ENCODE data around the gene PRKCZ. TPM values are rescaled to one million over a fixed set of nuclear protein-coding genes. Genes with fewer than 3 reads are reported as not detected.

PRKCZ gene
- total and polyA plus RNA-seq, 2 of the 4 experiments (the other 2 are of a cell fraction): 2.0 to 3.5 TPM

DNA sequence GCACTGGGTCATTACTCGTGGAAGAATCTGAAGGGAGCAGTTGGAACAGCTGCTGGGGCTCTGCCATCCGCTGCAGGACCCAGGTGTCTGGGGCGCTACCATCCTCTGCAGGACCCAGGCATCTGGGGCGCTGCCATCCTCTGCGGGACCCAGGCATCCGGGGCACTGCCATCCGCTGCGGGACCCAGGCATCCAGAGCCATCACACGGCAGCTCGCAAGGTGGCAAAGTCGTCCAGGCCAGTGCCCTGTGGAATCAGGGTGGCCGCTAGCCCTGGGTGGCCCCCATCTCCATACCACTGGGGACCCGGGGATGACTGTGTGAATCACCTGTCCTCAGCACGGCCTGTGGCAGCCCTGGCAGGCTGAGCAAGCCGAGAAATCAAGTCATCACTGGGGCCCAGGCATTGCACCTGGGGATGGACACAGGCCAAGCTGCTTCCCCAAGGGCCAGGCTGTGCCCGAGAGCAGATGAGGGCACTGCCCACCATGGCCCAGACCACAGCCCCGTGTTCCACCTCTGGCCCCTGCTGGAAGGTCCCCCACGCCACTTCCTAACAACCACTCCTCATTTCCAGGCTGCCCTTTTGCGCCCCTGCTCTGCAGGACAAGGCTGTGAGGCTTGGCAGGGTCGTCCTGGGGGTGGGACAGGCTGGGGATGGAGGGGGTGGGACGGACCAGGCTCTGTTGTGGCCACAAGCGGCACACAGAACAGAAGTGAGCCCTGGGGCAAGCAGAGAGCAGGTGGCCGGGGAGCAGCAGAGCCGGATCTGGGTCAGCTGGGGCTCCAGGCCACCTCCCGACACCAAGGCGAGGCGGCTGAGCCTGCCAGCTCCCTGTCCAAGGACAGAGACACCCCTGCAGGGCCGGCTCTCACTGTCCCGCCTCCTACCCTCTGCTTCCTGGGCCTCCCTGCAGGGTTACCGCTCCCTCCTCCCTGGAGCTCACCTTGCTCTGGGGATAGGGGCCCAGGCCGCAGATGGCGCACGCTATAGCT lies 18.4 kb upstream of the PRKCZ start:
- Histone ChIP-seq H2BK20ac (ENCODE audit: low read depth, low read length) (no peak overlapping the region), H3K4ac (ENCODE audit: low read depth, low read length) (no peak overlapping the region), H3K27ac (ENCODE audit: insufficient read depth, low read length) (no peak overlapping the region), H4K5ac (ENCODE audit: low read depth, low read length) (no peak overlapping the region), H3K4me2 (ENCODE audit: low read depth, low read length) (no peak overlapping the region), H4K8ac (ENCODE audit: low read depth in 2 of 2, low read length in 2 of 2) (no peak overlapping the region), H2AK9ac (replicated peaks; ENCODE audit: low read depth, low read length, poor library complexity) (no peak overlapping the region), H2AK5ac (ENCODE audit: low read depth, low read length) (no peak overlapping the region), H2BK5ac (ENCODE audit: low read depth, low read length, poor library complexity, severe bottlenecking) (no peak overlapping the region), H3K14ac (replicated peaks; ENCODE audit: low read depth, low read length) (no peak overlapping the region), H3K4me3 (ENCODE audit: insufficient read depth, low read depth, low read length) (no peak overlapping the region), H2BK15ac (ENCODE audit: low read depth, low read length) (no peak overlapping the region), H3K9me1 (ENCODE audit: insufficient read depth, low read length) (no peaks in the 10 kb centered on the region), H3K9me3 (ENCODE audit: control insufficient read depth, insufficient read depth, low read length) (no peaks in the 10 kb centered on the region), H3K27me3 (ENCODE audit: control insufficient read depth, insufficient read depth, low read length) (peaks cover 44% of the 10 kb centered on the region), H2AFZ (replicated peaks; ENCODE audit: low read length, poor library complexity) (no peak overlapping the region), H3K9ac (ENCODE audit: low read depth, low read length) (no peak overlapping the region), H4K91ac (ENCODE audit: insufficient read depth, low read depth, low read length) (no peak overlapping the region), H3K4me1 (ENCODE audit: control insufficient read depth, insufficient read depth, low read length) (no peaks in the 10 kb centered on the region), H3K23ac (ENCODE audit: low read depth, low read length) (no peak overlapping the region), H3K18ac (ENCODE audit: low read depth, low read length) (no peak overlapping the region), H2BK120ac (ENCODE audit: low read depth, low read length) (no peak overlapping the region), H3K56ac (ENCODE audit: extremely low read depth, insufficient read depth, low read length) (no peak overlapping the region), H3K36me3 (ENCODE audit: control insufficient read depth, insufficient read depth, low read length) (no peaks in the 10 kb centered on the region), H4K20me1 (ENCODE audit: insufficient read depth, low read length) (no peaks in the 10 kb centered on the region), H3K79me1 (ENCODE audit: low read depth in 1 of 2, low read length in 2 of 2) (no peaks in the 10 kb centered on the region)
- ChIA-PET POLR2A (ENCODE audit: unreplicated experiment) (interaction anchor here (0.6 kb wide), 1 partner anchor 83 kb away, joined by 3 read pairs; no protein-coding TSS in a partner anchor), CTCF (no interaction called here)
- ATAC-seq (ENCODE audit: low read depth): no peak
- in situ Hi-C loops (cut with MboI; ENCODE audit: low sequenced_read_pairs): no loop called here
- WGBS, 2 experiments (ENCODE audit: extremely low coverage in 2 of 2, insufficient read length in 1 of 2): 51% methylated on average over 14 of the region's 33 CpGs; no CpG with 5 or more reads in 1 of the 2 experiments
- dilution Hi-C loops (cut with HindIII; ENCODE audit: low sequenced_read_pairs, unreplicated experiment): no loop called here
- BruUV-seq (replicated peaks): no TSS peak
- DNase-seq: no peak
- intact Hi-C loops (cut with micrococcal nuclease): no loop called here
- TF ChIP-seq POLR2A (IDR thresholded peaks at IDR 0.05; ENCODE audit: low read depth, low read length) (no peak), RAD21 (IDR thresholded peaks at IDR 0.05; ENCODE audit: low read length) (no peak), MAZ (IDR thresholded peaks at IDR 0.05; ENCODE audit: borderline replicate concordance, low read depth, low read length) (no peak), CEBPB (IDR thresholded peaks at IDR 0.05; ENCODE audit: low read depth, low read length) (no peak), ELK1 (IDR thresholded peaks at IDR 0.05; ENCODE audit: borderline replicate concordance, low read depth, low read length) (no peak), FOS (IDR thresholded peaks at IDR 0.05; ENCODE audit: low read depth, low read length) (no peak), USF2 (IDR thresholded peaks at IDR 0.05; ENCODE audit: low read depth, low read length) (no peak), CHD1 (IDR thresholded peaks at IDR 0.05; ENCODE audit: low read depth, low read length) (no peak), MAFK (IDR thresholded peaks at IDR 0.05; ENCODE audit: low read depth, low read length) (no peak), MXI1 (IDR thresholded peaks at IDR 0.05; ENCODE audit: borderline replicate concordance, low read depth, low read length) (no peak), RCOR1 (IDR thresholded peaks at IDR 0.05; ENCODE audit: insufficient replicate concordance, low read length) (no peak), BHLHE40 (IDR thresholded peaks at IDR 0.05; ENCODE audit: low read depth, low read length) (no peak), CTCF (conservative IDR thresholded peaks at IDR 0.05; ENCODE audit: low read depth, low read length) (no peak), NFE2L2 (IDR thresholded peaks at IDR 0.05; ENCODE audit: low read depth, low read length) (no peak)
